HEK293 (cell line): ENCODE data around the gene S100A1.

Source experiments
- ZFP41 ChIP-seq: fragments of 450-650 bp; formaldehyde crosslinking; IDR thresholded peaks from 2 replicates; pipeline ENCODE4 v1.5.1; 2016; ENCODE audit warnings: missing biosample characterization, missing genetic modification characterization, borderline replicate concordance
- ZNF140 ChIP-seq: fragments of 450-650 bp; formaldehyde crosslinking; IDR thresholded peaks from 2 replicates; pipeline ENCODE4 v1.5.1; 2016; ENCODE audit warnings: missing biosample characterization, missing genetic modification characterization
- ZNF658 ChIP-seq: fragments of 450-650 bp; formaldehyde crosslinking; IDR thresholded peaks from 2 replicates; pipeline ENCODE4; 2016; ENCODE audit warnings: missing biosample characterization, missing genetic modification characterization
- TF ChIP-seq, protein P1 (sequence below): fragments of 450-650 bp; formaldehyde crosslinking; IDR thresholded peaks from 2 replicates; pipeline ENCODE4 v1.5.1; 2016; ENCODE audit warnings: missing biosample characterization, missing genetic modification characterization

GRCh38 chr1:153663211-153663610, 35.0 kb downstream of the S100A1 start:
- TF ChIP-seq, protein P1, sequence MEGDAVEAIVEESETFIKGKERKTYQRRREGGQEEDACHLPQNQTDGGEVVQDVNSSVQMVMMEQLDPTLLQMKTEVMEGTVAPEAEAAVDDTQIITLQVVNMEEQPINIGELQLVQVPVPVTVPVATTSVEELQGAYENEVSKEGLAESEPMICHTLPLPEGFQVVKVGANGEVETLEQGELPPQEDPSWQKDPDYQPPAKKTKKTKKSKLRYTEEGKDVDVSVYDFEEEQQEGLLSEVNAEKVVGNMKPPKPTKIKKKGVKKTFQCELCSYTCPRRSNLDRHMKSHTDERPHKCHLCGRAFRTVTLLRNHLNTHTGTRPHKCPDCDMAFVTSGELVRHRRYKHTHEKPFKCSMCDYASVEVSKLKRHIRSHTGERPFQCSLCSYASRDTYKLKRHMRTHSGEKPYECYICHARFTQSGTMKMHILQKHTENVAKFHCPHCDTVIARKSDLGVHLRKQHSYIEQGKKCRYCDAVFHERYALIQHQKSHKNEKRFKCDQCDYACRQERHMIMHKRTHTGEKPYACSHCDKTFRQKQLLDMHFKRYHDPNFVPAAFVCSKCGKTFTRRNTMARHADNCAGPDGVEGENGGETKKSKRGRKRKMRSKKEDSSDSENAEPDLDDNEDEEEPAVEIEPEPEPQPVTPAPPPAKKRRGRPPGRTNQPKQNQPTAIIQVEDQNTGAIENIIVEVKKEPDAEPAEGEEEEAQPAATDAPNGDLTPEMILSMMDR (tag by site-specific recombination) = no peak
- no peak for TF ChIP-seq ZNF140 (tag by site-specific recombination)
- TF ChIP-seq ZFP41 (tag by site-specific recombination) = no peak
- TF ChIP-seq ZNF658 (tag by site-specific recombination) = no peak
